ENCODE data around the gene SELENOP.

The SELENOP gene

GRCh38 chr5:42787845-42788244 is 23.8 kb downstream of the SELENOP start:
- no peak for DNase-seq

GRCh38 chr5:42787073-42787472 is 24.6 kb downstream of the SELENOP start:
- no peak for DNase-seq

GRCh38 chr5:42785756-42786155 is 25.9 kb downstream of the SELENOP start:
- no peak for DNase-seq

- no peak for DNase-seq
Observed at GRCh38 chr5:42784132-42784531, 27.6 kb downstream of the SELENOP start.

- DNase-seq, result no peak
Observed at GRCh38 chr5:42781584-42781983, 30.1 kb downstream of the SELENOP start.

GRCh38 chr5:42779083-42779482 is 32.6 kb downstream of the SELENOP start:
- DNase-seq, result no peak

GRCh38 chr5:42772265-42772993 is 39.3 kb downstream of the SELENOP start:
- DNase-seq, result no peak

GRCh38 chr5:42770003-42770402 is 41.7 kb downstream of the SELENOP start:
- DNase-seq, result no peak

- DNase-seq, result no peak
Observed at GRCh38 chr5:42768106-42768504, 43.6 kb downstream of the SELENOP start.

- no peak for DNase-seq
Observed at GRCh38 chr5:42767491-42768105, 44.1 kb downstream of the SELENOP start.

- DNase-seq, result no peak
Observed at GRCh38 chr5:42761791-42762190, 49.9 kb downstream of the SELENOP start.

- DNase-seq, result no peak
Observed at GRCh38 chr5:42760426-42760825, 51.3 kb downstream of the SELENOP start.

GRCh38 chr5:42759456-42759855 is 52.2 kb downstream of the SELENOP start:
- DNase-seq, result no peak

- peak; percentile 1 to 24 (median 8) for DNase-seq
Observed at GRCh38 chr5:42756606-42757601, 54.8 kb downstream of the SELENOP start, which contains the start of gene CCDC152. Gene CCDC152, plus strand, starts transcription at chr5:42756818. Its CDS starts 2,304 bp downstream, at chr5:42759122.

GRCh38 chr5:42753099-42753498 is 58.6 kb downstream of the SELENOP start:
- no peak for DNase-seq

GRCh38 chr5:42751044-42751443 is 60.6 kb downstream of the SELENOP start:
- no peak for DNase-seq

- no peak for DNase-seq
Observed at GRCh38 chr5:42750507-42750906, 61.2 kb downstream of the SELENOP start.

Data from activated CD4-positive, CD25-positive, alpha-beta regulatory T cell (primary cell).